Mesothelial cell of epicardium (in vitro differentiated cells): ENCODE results near the gene TBC1D13. TPM values are rescaled to one million over a fixed set of nuclear protein-coding genes. Genes with fewer than 3 reads are reported as not detected.
"Not testable (repeated sequence)": the region's sequence is repeated elsewhere in the genome, so short reads cannot be mapped to it uniquely, and the experiment has no call there.

ENCODE experiments used
- DNase-seq, 2 experiments: peaks; one replicate each; pipeline ENCODE4 v3.0.0; 2021; ENCODE audit warnings: low spot score in 2 of 2; ENCODE audit not compliant: unreplicated experiment in 2 of 2
- H3K27ac Mint-ChIP-seq: 2 replicates; pipeline ENCODE4 v1.8.0; 2021; ENCODE audit warnings: mixed read lengths
- H3K27me3 Mint-ChIP-seq: 2 replicates; pipeline ENCODE4 v1.8.0; 2021; ENCODE audit warnings: low read depth, mixed read lengths
- H3K36me3 Mint-ChIP-seq: 2 replicates; pipeline ENCODE4 v1.8.0; 2021; ENCODE audit warnings: mixed read lengths
- H3K4me1 Mint-ChIP-seq: 2 replicates; pipeline ENCODE4 v1.8.0; 2021; ENCODE audit warnings: mixed read lengths
- H3K4me3 Mint-ChIP-seq: 2 replicates; pipeline ENCODE4 v1.8.0; 2021; ENCODE audit warnings: mild to moderate bottlenecking, moderate library complexity, mixed read lengths
- H3K9me3 Mint-ChIP-seq: 2 replicates; pipeline ENCODE4 v1.8.0; 2021; ENCODE audit warnings: mixed read lengths
- CTCF ChIP-seq: fragments of 200-600 bp; sonication (generic); IDR thresholded peaks from one replicate; pipeline ENCODE4 v1.5.0; 2021; ENCODE audit warnings: antibody characterized with exemption; ENCODE audit not compliant: unreplicated experiment
- total RNA-seq: library from RNA; stranded (reverse); gene quantifications from 3 replicates; pipeline ENCODE4 v1.2.1, GENCODE V29; 2021

The TBC1D13 gene
- total RNA-seq, 1 donor from 2014 or later: 37.8 TPM

- no peaks in the 10 kb centered on the region for H3K27me3 Mint-ChIP-seq
- no peak for TF ChIP-seq CTCF
- no peak overlapping the region for H3K4me3 Mint-ChIP-seq
- no peak for DNase-seq
- H3K4me1 Mint-ChIP-seq: peaks cover 8% of the 10 kb centered on the region
- no peak overlapping the region for H3K27ac Mint-ChIP-seq
- H3K36me3 Mint-ChIP-seq: peaks cover 11% of the 10 kb centered on the region
- no peaks in the 10 kb centered on the region for H3K9me3 Mint-ChIP-seq
These were observed 3.5 kb downstream of the TBC1D13 start for GRCh38 chr9:128790536-128790935.

- H3K4me3 Mint-ChIP-seq: no peak overlapping the region
- no peak for TF ChIP-seq CTCF
- H3K4me1 Mint-ChIP-seq: peaks cover 6% of the 10 kb centered on the region
- no peak for DNase-seq
- H3K36me3 Mint-ChIP-seq: peaks cover 11% of the 10 kb centered on the region
- no peaks in the 10 kb centered on the region for H3K27me3 Mint-ChIP-seq
- H3K9me3 Mint-ChIP-seq: no peaks in the 10 kb centered on the region
- no peak overlapping the region for H3K27ac Mint-ChIP-seq
These were observed 5.1 kb downstream of the TBC1D13 start for GRCh38 chr9:128792134-128792533.

GRCh38 chr9:128792978-128793686 is 6.1 kb downstream of the TBC1D13 start:
- Mint-ChIP-seq H3K4me3 (no peak overlapping the region), H3K4me1 (peaks cover under 1% of the 10 kb centered on the region), H3K27ac (no peak overlapping the region), H3K36me3 (peaks cover 13% of the 10 kb centered on the region), H3K27me3 (no peaks in the 10 kb centered on the region), H3K9me3 (no peaks in the 10 kb centered on the region)
- no peak for TF ChIP-seq CTCF
- no peak for DNase-seq

DNA sequence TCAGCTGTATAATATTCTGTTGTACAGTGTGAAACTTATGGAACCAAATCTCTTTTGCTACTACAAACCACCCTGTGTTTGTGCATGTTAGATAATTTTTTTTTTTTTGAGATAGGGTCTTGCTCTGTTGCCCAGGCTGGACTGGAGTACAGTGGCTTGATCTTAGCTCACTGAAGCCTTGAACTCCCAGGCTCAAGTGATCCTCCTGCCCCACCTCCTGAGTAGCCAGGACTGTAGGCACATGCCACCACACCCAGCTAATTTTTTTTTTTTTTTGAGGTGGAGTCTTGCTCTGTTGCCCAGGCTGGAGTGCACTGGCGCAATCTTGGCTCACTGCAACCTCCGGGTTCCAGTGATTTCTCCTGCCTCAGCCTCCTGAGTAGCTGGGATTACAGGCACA is 7.9 kb downstream of the TBC1D13 start:
- H3K27me3 Mint-ChIP-seq, H3K4me3 Mint-ChIP-seq, DNase-seq, H3K27ac Mint-ChIP-seq, H3K4me1 Mint-ChIP-seq, H3K9me3 Mint-ChIP-seq: not testable (repeated sequence)
- peaks cover 20% of the 10 kb centered on the region for H3K36me3 Mint-ChIP-seq

GRCh38 chr9:128798896-128799295 is 11.8 kb downstream of the TBC1D13 start:
- H3K36me3 Mint-ChIP-seq: peaks cover 25% of the 10 kb centered on the region
- no peaks in the 10 kb centered on the region for H3K4me1 Mint-ChIP-seq
- H3K27ac Mint-ChIP-seq: no peak overlapping the region
- H3K9me3 Mint-ChIP-seq: no peaks in the 10 kb centered on the region
- DNase-seq: no peak
- H3K27me3 Mint-ChIP-seq: no peaks in the 10 kb centered on the region
- no peak overlapping the region for H3K4me3 Mint-ChIP-seq
- no peak for TF ChIP-seq CTCF

DNA sequence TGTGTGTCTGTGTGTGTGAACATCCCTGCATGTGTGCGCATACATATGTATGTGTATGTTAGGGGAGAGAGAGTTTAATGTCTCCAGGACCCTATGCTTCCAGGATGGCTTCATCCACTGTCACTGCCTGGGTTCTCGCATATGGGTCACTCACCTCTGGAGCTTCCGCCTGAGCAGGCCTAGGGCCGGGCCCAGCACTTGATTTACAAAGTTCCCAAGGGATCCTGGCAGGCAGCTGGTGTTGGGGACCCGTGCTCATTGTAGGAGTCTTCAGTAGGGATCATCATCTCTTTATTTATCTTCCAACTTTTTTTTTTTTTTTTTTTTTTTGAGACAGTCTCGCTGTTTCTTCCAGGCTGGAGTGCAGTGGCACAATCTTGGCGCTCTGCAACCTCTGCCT is 13.0 kb downstream of the TBC1D13 start:
- H3K36me3 Mint-ChIP-seq: peaks cover 27% of the 10 kb centered on the region
- TF ChIP-seq CTCF: no peak
- no peak overlapping the region for H3K27ac Mint-ChIP-seq

More for the DNA sequence above, 13.0 kb downstream of the TBC1D13 start:
- H3K4me1 Mint-ChIP-seq: no peaks in the 10 kb centered on the region
- H3K9me3 Mint-ChIP-seq: no peaks in the 10 kb centered on the region
- DNase-seq: no peak
- no peaks in the 10 kb centered on the region for H3K27me3 Mint-ChIP-seq
- H3K4me3 Mint-ChIP-seq: no peak overlapping the region
